Hypothalamus (tissue), 51 donors: ENCODE measurements around the gene GIGYF2.
"Not testable (repeated sequence)": the region's sequence is repeated elsewhere in the genome, so short reads cannot be mapped to it uniquely, and the experiment has no call there.

ENCODE experiments used
- DNase-seq, 51 donors: peaks; one replicate each; lab custom pipeline; 2025; lab: John Stamatoyannopoulos, UW

The GIGYF2 gene

GRCh38 chr2:232798187-232798586, 101.1 kb downstream of the GIGYF2 start:
- DNase-seq: no peak

DNA sequence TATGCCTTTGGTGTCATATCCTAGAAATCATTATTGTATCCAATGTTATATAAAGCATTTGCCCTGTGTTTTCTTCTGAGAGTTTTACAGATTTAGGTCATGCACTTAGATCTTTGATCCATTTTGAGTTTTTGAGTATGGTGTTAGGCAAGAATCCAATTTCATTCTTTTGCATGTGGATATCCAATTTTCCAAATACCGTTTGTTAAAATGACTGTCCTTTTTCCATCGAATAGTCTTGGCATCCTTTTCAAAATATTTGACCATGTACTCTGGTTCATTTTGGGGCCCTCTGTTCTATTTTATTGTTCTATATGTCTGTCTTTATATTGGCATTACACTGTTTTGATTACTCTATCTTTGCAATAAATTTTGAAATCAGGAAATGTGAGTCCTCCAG, 103.0 kb downstream of the GIGYF2 start:
- DNase-seq: no peak

DNA sequence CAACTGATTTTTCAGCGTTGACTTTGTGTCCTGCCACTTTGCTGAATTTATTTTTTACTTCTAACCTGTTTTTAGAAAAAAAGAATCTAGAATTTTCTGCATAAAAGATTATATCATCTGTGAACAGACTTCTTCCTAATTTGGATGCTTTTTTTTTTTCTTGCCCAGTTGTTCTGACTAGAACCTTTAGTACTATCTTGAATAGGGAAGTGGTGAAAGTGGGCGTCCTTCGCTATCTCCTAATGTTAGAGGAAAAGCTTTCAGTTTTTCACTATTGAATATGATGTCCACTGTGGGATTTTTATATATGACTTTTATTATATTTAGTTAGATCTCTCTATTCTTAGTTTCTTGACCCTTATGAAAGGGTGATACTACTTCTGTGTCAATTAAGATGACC, 105.0 kb downstream of the GIGYF2 start:
- no peak for DNase-seq

DNA sequence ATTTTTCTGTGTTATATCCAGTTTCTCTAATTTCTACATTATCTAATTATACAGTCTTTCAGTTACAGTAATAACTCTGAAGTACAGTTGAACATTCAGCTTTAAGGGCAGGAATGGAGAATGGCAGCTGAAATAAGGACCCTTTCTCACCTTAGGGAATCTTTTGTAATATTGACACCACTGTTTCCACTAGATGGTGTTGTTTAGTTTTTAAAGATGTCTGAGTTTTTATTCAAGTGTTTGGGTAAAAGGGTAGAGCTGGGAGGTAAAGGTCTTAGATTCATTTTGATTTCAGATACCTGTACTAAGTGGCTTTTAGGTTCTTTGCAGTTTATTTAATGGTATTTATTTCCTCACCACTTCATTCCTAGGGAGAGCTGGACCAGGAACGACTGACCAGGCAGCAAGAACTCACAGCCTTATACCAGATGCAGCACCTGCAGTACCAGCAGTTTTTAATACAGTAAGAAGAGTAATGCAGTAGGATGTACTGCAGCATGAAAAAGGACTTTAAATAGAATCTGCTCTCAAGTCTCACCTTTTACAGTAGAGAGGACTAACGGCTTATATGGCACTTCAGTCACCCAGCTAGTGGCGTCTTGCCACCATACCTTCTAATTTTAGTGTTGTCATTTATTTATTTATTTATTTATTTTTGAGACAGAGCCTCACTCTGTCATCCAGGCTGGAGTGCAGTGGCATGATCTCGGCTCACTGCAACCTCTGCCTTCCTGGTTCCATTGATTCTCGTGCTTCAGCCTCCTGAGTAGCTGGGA, 112.4 kb downstream of the GIGYF2 start:
- no peak for DNase-seq

DNA sequence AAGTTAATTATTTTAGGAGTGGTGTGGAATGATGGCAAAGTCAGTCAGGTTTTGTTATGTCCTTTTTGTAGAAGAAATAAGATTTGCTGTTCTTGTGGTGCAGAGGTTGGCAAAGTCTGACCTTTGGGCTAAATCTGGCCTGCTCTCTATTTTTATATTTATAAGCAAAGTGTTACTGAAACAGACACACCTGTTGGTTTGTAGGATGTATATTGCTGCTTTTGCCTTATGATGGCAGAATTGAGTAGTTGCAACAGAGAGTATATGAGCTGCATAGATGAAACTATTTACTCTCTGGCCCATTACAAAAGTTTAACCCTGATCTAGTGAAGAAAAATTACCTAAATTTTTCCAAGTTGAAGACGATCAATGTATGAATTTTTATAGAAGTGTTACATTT, 113.3 kb downstream of the GIGYF2 start:
- DNase-seq: no peak

- no peak for DNase-seq
Measured at GRCh38 chr2:232815569-232815968, 118.4 kb downstream of the GIGYF2 start.

DNA sequence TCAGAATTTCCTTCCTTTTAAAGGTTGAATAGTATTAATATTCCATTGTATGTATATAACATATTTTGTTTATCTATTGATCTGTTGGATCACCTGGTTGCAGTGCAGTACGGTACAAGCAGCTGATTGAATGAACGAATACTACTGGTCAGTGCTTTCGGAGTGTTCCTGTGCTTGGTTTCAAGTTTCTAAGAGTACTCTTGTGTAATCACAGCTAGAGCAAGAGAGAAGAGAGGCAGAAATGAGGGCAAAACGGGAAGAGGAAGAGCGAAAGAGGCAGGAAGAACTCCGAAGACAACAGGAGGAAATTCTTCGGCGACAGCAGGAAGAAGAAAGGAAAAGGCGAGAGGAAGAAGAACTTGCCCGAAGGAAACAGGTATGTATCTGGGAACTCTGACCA, 119.5 kb downstream of the GIGYF2 start:
- DNase-seq: no peak

DNA sequence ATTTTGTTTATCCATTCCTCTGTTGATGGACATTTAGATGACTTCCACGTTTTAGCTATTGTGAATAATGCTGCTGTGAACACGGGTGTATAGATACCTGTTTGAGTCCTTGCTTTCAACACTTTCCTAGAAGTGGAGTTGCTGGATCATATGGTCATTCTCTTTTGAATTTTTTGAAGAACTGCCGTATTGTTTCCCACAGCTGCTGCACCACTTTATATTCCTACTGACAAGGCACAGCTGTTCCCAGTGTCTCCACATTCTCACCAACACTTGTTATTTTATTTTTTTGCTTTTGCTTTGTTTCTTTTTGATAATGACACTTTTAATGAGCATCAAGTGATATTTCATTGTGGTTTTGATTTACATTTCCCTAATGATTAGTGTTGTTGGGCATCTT, 120.6 kb downstream of the GIGYF2 start:
- no peak for DNase-seq

- DNase-seq: no peak
Measured at GRCh38 chr2:232829988-232830387, 132.9 kb downstream of the GIGYF2 start.

DNA sequence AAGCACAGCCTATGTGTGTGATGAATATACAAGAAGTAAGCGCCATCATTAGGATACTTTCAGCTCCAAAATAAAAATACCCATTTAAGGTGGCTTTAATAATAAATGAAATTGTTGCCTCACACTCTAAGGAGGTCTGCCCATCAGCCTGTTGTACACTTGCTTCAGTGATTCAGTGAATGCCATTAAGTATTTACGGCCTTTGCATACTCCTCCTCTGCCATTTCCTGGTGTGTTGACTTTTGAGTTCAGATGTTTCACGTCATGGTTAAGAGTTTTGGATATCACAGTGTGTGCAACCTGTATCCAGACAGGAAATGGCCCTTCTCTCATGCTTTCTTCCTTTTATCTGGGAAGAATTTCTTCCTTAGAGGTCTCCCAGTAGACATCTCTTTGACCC, 134.4 kb downstream of the GIGYF2 start:
- DNase-seq: no peak

DNA sequence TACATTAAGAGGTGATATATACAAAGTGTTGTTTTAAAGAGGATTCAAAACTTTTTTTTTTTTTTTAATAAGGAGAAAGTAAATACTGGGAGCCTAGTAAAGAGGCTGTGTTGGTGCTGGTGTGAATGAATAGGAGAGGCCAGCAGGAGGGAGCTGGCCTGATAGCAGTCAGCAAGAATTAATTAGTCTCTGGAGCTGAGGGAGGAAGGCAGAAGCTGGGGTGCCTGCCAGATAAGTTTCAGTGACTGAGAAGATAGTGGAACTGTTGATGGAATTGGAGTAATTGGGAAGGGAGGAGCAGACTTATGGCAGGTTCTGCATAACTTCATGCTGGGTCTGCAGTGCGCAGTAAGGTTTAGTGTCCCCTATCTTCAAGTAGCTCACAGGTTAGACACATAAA, 136.7 kb downstream of the GIGYF2 start:
- DNase-seq: no peak

DNA sequence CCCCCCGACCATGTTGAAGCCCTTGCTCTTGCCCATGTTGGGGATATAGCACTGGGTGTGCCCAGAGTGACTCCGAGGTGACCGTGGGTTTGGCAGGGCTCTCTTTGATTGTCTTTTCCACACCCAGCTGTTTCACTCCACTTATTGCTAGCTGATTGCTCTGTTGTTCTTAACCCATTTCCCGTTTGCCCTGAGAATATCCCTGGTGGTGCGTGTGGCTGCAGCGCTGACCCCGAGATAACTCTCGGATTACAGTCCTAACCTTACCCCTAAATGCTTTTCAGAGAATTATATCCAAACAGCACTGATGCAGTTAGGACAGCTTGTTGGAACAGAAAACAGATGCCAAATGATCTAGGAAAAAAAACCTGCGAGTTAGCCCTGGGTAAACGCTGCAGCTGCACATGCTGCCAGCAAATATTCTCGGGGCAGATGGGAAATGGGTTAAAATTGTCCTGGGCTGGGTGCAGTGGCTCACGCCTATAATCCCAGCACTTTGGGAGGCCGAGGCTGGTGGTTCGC, 138.6 kb downstream of the GIGYF2 start:
- DNase-seq: no peak

GRCh38 chr2:232836934-232837333, 139.8 kb downstream of the GIGYF2 start:
- DNase-seq: no peak

DNA sequence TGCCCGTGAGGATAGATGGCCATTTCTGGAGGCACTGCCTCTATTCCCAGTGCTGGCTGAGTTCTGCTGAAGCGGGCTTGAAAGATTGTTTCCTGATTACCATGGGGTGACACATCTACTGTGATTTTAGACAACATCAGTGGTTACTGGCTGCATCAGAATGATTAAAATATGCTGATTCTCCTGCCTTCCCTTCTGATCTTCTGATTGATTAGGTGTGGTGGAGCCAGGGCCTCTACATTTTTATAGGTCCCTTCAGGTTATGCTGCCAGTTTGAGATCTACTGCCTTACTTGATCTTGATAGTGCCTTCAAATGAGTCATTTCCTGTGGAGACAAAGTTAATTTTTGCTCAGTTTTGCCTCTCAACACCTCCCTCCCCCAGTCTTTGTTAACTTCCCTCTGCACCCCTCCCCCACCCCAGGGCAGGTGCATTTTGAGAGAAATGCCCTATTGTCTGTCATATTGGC, 141.3 kb downstream of the GIGYF2 start:
- DNase-seq: no peak

- peak in 16 of 51 donors; percentile 6 to 42 (median 22) for DNase-seq
Measured at GRCh38 chr2:232839411-232840079, 142.4 kb downstream of the GIGYF2 start.

DNA sequence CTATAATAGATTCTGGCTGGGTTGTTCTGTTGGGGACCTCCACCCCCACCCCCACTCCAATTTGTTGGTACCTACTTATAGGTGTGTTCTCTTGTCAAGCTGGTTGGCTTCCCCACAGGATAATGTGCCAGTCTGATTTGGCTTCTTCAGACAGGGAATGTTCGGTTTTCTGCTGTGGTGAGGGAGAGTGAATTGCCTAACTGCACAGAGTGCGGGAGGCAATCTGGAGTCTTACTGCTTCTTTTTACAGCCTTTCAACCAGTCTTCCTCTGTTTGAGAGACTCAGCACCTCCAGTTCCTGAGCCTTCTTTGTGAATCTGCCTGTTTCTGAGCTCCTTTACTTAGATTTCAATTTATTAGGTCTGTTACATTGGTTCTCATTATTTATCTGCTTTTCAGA, 145.6 kb downstream of the GIGYF2 start:
- peak in 1 of 51 donors; percentile 10 for DNase-seq

- peak in 6 of 51 donors; percentile 4 to 43 (median 12) for DNase-seq
Measured at GRCh38 chr2:232843834-232844233, 146.7 kb downstream of the GIGYF2 start.

- DNase-seq: no peak
Measured at GRCh38 chr2:232846055-232846454, 148.9 kb downstream of the GIGYF2 start.

- no peak for DNase-seq
Measured at GRCh38 chr2:232850039-232850438, 152.9 kb downstream of the GIGYF2 start.

DNA sequence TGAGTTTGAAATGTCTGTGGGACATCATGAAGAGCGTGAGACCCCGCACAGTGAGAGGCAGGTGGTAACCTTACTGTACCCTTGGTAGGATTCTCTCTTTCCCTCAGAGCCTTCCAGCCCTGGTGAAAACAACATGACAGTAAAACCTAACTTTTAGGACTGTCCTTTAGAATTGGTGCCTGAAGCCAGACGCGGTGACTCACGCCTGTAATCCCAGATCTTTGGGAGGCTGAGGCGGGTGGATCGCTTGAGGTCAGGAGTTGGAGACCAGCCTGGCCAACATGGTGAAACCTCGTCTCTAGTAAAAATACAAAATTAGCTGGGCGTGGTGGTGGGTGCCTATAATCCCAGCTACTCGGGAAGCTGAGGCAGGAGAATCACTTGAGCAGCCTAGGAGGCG, 154.9 kb downstream of the GIGYF2 start:
- DNase-seq: not testable (repeated sequence)

DNA sequence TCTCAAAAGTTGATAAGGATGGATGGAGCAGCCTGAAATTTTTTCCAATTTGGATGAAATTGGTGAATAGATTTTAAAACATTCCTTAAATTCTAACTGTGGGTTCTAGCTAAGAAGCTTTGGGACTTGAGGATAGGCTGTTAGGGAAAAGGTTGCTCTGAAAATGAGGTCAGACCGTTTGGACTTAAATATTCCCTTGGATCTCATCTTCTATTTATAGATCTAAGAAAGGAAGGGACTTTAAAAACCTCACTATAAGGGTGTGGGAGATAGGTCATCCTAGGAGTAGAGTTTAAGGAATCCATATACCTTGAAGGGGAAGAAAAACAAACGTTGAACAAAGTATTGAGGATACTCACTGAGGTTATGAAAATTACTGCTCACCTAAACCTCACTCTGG, 155.5 kb downstream of the GIGYF2 start:
- DNase-seq: no peak

GRCh38 chr2:232854082-232854481, 157.0 kb downstream of the GIGYF2 start:
- no peak for DNase-seq
